Calu3 (cell line): ENCODE results near the gene CUL5. TPM values are rescaled to one million over a fixed set of nuclear protein-coding genes. Genes with fewer than 3 reads are reported as not detected.

Experiments
- BruUV-seq: library from RNA; stranded (reverse); fragments of 400-500 nt; replicated peaks from 2 replicates; lab custom pipeline; 2021; lab: Mats Ljungman, UMichigan
- CTCF ChIA-PET: fragments of 300-600 bp; sonication (Branson Sonifier 250); formaldehyde crosslinking; loops from one replicate; lab custom pipeline; 2022; ENCODE audit warnings: antibody characterized with exemption; lab: Charles Lee
- DNase-seq: peaks from one replicate; pipeline ENCODE4 v3.0.0; 2022
- H3K27ac Mint-ChIP-seq: one replicate; pipeline ENCODE4 v1.8.0; 2022; ENCODE audit warnings: mixed read lengths; ENCODE audit not compliant: unreplicated experiment
- H3K27me3 Mint-ChIP-seq: one replicate; pipeline ENCODE4 v1.8.0; 2022; ENCODE audit warnings: mixed read lengths; ENCODE audit not compliant: unreplicated experiment
- H3K36me3 Mint-ChIP-seq: one replicate; pipeline ENCODE4 v1.8.0; 2022; ENCODE audit warnings: mild to moderate bottlenecking, moderate library complexity, mixed read lengths; ENCODE audit not compliant: insufficient read depth, unreplicated experiment
- H3K4me1 Mint-ChIP-seq: one replicate; pipeline ENCODE4 v1.8.0; 2022; ENCODE audit warnings: mild to moderate bottlenecking, low read depth, mixed read lengths; ENCODE audit not compliant: unreplicated experiment
- H3K4me3 Mint-ChIP-seq: one replicate; pipeline ENCODE4 v1.8.0; 2022; ENCODE audit warnings: mild to moderate bottlenecking, low read depth, moderate library complexity, mixed read lengths; ENCODE audit not compliant: unreplicated experiment
- H3K9me3 Mint-ChIP-seq: one replicate; pipeline ENCODE4 v1.8.0; 2022; ENCODE audit warnings: low read depth, mixed read lengths; ENCODE audit not compliant: unreplicated experiment
- CTCF ChIP-seq: fragments of 200-600 bp; IDR thresholded peaks from one replicate; pipeline ENCODE4 v1.8.0; 2022; ENCODE audit warnings: antibody characterized with exemption; ENCODE audit not compliant: unreplicated experiment
- intact Hi-C: fragments of 100-400 bp; cut with micrococcal nuclease; formaldehyde crosslinking; loops from one replicate; pipeline ENCODE4 v1.10.0; 2022; ENCODE audit not compliant: unreplicated experiment
- total RNA-seq: library from RNA; stranded (reverse); gene quantifications from 2 replicates; pipeline ENCODE4 v1.2.3, GENCODE V29; 2022

The CUL5 gene
- total RNA-seq, 1 experiment from 2014 or later = 17.2 TPM

GRCh38 chr11:108002476-108002875 is 6.2 kb upstream of the CUL5 start:
- Mint-ChIP-seq H3K4me1 (peaks cover 7% of the 10 kb centered on the region), H3K27ac (no peak overlapping the region), H3K36me3 (no peaks in the 10 kb centered on the region), H3K27me3 (no peaks in the 10 kb centered on the region), H3K9me3 (no peaks in the 10 kb centered on the region), H3K4me3 (no peak overlapping the region)
- no peak for DNase-seq
- BruUV-seq = no TSS peak
- CTCF ChIA-PET = no interaction called here
- intact Hi-C loops = no loop called here
- no peak for TF ChIP-seq CTCF

GRCh38 chr11:108003623-108004022 is 5.1 kb upstream of the CUL5 start:
- peaks cover 4% of the 10 kb centered on the region for H3K36me3 Mint-ChIP-seq
- H3K27ac Mint-ChIP-seq = no peak overlapping the region
- H3K9me3 Mint-ChIP-seq = no peaks in the 10 kb centered on the region
- no TSS peak for BruUV-seq
- H3K4me3 Mint-ChIP-seq = no peak overlapping the region
- peaks cover 7% of the 10 kb centered on the region for H3K4me1 Mint-ChIP-seq
- no peaks in the 10 kb centered on the region for H3K27me3 Mint-ChIP-seq
- no peak for TF ChIP-seq CTCF
- CTCF ChIA-PET = no interaction called here
- intact Hi-C loops = no loop called here
- DNase-seq = no peak

DNA sequence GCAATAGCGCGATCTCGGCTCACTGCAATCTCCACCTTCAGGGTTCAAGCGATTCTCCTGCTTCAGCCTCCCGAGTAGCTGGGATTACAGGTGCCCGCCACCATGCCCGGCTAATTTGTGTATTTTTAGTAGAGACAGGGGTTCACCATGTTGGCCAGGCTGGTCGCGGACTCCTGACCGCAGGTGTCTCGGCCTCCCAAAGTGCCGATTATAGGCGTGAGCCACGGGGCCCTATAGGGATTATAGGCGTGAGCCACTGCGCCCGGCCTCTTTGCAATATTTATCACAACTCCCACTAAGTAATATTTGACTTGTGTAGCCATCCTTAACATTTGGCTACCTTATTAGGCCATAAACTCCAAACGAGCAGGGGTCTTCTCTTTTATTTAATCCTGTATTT is 879 bp upstream of the CUL5 start:
- intact Hi-C loops = no loop called here
- no TSS peak for BruUV-seq
- H3K4me1 Mint-ChIP-seq = peaks cover 7% of the 10 kb centered on the region
- H3K27ac Mint-ChIP-seq = no peak overlapping the region
- no peaks in the 10 kb centered on the region for H3K27me3 Mint-ChIP-seq
- DNase-seq = no peak
- H3K9me3 Mint-ChIP-seq = no peaks in the 10 kb centered on the region
- no peak for TF ChIP-seq CTCF
- CTCF ChIA-PET = no interaction called here
- peaks cover 20% of the 10 kb centered on the region for H3K36me3 Mint-ChIP-seq
- no peak overlapping the region for H3K4me3 Mint-ChIP-seq

- DNase-seq = no peak
- no peaks in the 10 kb centered on the region for H3K27me3 Mint-ChIP-seq
- H3K9me3 Mint-ChIP-seq = no peaks in the 10 kb centered on the region
- peak overlapping the region; percentile 98 for H3K27ac Mint-ChIP-seq
- intact Hi-C loops = no loop called here
- peak overlapping the region; percentile 98 for H3K4me3 Mint-ChIP-seq
- CTCF ChIA-PET = no interaction called here
- H3K4me1 Mint-ChIP-seq = peaks cover 4% of the 10 kb centered on the region
- TSS peak; percentile 57 for BruUV-seq
- TF ChIP-seq CTCF = no peak
- peaks cover 20% of the 10 kb centered on the region for H3K36me3 Mint-ChIP-seq
Measured at GRCh38 chr11:108009497-108010370, 1.0 kb downstream of the CUL5 start.
